Measurements from ENCODE around the gene RAB6B. TPM values are rescaled to one million over a fixed set of nuclear protein-coding genes. Genes with fewer than 3 reads are reported as not detected.

Gene RAB6B
- total and polyA plus RNA-seq, 2 experiments from 2014 or later: 1.2 to 3.9 TPM

DNA sequence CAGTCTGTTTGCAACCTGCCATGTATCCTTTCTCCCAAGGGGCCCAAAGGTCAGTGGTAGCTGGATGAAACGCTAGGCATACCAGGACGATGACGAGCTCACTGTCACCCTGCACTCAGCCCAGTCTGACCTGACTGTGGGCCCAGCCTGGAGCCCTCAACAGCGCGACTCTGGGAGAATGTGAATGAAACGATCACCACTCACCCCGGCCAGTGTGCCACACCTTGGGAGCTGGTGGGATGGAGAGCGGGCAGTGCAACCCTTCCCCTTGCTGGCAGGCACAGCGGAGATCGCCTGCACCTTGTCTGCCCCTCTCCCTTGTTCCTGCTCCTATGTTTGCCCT, 62.9 kb downstream of the RAB6B start:
- Mint-ChIP-seq H3K36me3 (ENCODE audit: low read depth) (no peaks in the 10 kb centered on the region; the same call in 2 of the 3 replicates), H3K27ac (no peak overlapping the region), H3K9me3 (no peaks in the 10 kb centered on the region), H3K27me3 (ENCODE audit: insufficient read depth, low read depth, poor library complexity) (peaks cover 3% of the 10 kb centered on the region), H3K4me3 (no peak overlapping the region), H3K4me1 (peaks cover 3% of the 10 kb centered on the region; the same call in 1 of the 3 replicates)
- Histone ChIP-seq H4K20me1 (replicated peaks; ENCODE audit: insufficient read depth) (no peaks in the 10 kb centered on the region), H3K9me2 (ENCODE audit: insufficient read depth) (no peaks in the 10 kb centered on the region), H3K4me3 (no peak overlapping the region), H3K4me1 (ENCODE audit: insufficient read depth) (no peaks in the 10 kb centered on the region), H3K4me2 (no peak overlapping the region), H3K27me3 (ENCODE audit: insufficient read depth) (no peaks in the 10 kb centered on the region), H2AFZ (no peak overlapping the region), H3K36me3 (ENCODE audit: insufficient read depth) (no peaks in the 10 kb centered on the region), H3K27ac (ENCODE audit: low read depth) (no peak overlapping the region), H3K79me2 (replicated peaks; ENCODE audit: insufficient read depth) (no peaks in the 10 kb centered on the region), H3F3A (replicated peaks; ENCODE audit: low read depth) (no peaks in the 10 kb centered on the region)
- no peak for DNase-seq (ENCODE audit: low spot score)
- TF ChIP-seq ZNF114 (CRISPR knock-in tag; IDR thresholded peaks at IDR 0.05) (no peak), JUNB (IDR thresholded peaks at IDR 0.05; ENCODE audit: unreplicated experiment) (no peak), POLR2AphosphoS5 (IDR thresholded peaks at IDR 0.05; ENCODE audit: low read depth) (no peak), EZH2 (IDR thresholded peaks at IDR 0.05; ENCODE audit: low read depth, unreplicated experiment) (no peak), ZNF331 (CRISPR knock-in tag; IDR thresholded peaks at IDR 0.05; ENCODE audit: low read depth) (no peak), STAT1 (IDR thresholded peaks at IDR 0.05; ENCODE audit: unreplicated experiment) (no peak)
- ATAC-seq: no peak

DNA sequence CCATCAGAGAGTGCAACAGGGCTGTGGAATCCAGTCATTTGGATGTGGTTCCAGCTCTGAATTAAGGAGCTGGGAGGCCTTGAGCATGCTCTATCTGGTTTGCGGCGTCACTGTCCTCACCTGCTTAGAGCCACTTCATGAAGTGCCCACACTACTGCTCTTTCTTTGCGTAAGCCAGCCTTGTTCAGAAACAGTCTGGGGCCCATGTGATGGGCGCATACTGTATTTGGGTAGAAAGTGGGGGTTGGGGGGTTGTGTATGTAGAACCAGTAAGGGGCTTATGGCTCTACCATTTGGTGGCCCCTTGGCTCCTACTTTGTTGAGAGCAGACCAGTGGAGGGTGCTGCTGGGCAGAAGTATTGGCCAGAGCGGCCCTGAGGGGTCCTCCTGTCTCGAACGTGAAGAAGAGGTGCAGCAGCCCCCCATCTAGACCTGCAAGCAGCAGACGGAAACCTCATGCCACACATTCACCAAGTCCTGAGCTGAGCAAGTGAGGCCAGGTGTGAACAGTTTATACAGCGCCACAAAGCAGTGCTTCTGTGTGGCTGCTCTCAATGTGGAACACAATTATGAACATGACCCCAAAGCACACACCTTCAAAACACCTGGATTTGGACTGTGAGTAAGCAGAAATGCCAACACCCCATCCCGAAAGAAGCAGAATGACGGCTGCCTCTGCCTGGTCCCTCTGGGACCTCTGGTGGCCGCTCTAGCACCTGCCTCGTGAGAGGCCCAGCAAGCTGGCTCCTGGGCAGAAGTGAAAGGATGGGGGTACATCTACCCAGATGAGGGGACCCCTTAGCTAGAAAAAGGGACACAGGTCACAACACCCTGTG, 63.5 kb downstream of the RAB6B start:
- no peaks in the 10 kb centered on the region for H3K27me3 ChIP-seq (ENCODE audit: insufficient read depth)
- Mint-ChIP-seq H3K9me3 (no peaks in the 10 kb centered on the region), H3K27ac (peak overlapping the region; percentile 44; the same call in 1 of the 2 replicates), H3K4me1 (peaks cover 3% of the 10 kb centered on the region; the same call in 1 of the 3 replicates), H3K4me3 (no peak overlapping the region), H3K36me3 (ENCODE audit: low read depth) (no peaks in the 10 kb centered on the region; the same call in 2 of the 3 replicates), H3K27me3 (ENCODE audit: insufficient read depth, low read depth, poor library complexity) (peaks cover 3% of the 10 kb centered on the region)
- no peak for TF ChIP-seq CREB1 (CRISPR knock-in tag; IDR thresholded peaks at IDR 0.05; ENCODE audit: low read depth)
- TF ChIP-seq, protein P1, sequence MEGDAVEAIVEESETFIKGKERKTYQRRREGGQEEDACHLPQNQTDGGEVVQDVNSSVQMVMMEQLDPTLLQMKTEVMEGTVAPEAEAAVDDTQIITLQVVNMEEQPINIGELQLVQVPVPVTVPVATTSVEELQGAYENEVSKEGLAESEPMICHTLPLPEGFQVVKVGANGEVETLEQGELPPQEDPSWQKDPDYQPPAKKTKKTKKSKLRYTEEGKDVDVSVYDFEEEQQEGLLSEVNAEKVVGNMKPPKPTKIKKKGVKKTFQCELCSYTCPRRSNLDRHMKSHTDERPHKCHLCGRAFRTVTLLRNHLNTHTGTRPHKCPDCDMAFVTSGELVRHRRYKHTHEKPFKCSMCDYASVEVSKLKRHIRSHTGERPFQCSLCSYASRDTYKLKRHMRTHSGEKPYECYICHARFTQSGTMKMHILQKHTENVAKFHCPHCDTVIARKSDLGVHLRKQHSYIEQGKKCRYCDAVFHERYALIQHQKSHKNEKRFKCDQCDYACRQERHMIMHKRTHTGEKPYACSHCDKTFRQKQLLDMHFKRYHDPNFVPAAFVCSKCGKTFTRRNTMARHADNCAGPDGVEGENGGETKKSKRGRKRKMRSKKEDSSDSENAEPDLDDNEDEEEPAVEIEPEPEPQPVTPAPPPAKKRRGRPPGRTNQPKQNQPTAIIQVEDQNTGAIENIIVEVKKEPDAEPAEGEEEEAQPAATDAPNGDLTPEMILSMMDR (conservative IDR thresholded peaks at IDR 0.05; ENCODE audit: low read depth in 2 of 2): peak; percentile 34 to 59; a peak in 3 of 4 replicates
- H2AFZ ChIP-seq: no peak overlapping the region
- no peaks in the 10 kb centered on the region for H4K20me1 ChIP-seq (replicated peaks; ENCODE audit: insufficient read depth)
- no peak overlapping the region for H3K4me3 ChIP-seq
- no peak overlapping the region for H3K4me2 ChIP-seq
- DNase-seq (ENCODE audit: low spot score) (peak; percentile 25), ATAC-seq (peak; percentile 53)
- H3K9me2 ChIP-seq (ENCODE audit: insufficient read depth): no peaks in the 10 kb centered on the region
- H3K4me1 ChIP-seq (ENCODE audit: insufficient read depth): no peaks in the 10 kb centered on the region
- H3K27ac ChIP-seq (ENCODE audit: low read depth): no peak overlapping the region
- H3F3A ChIP-seq (replicated peaks; ENCODE audit: low read depth): no peaks in the 10 kb centered on the region
- no peaks in the 10 kb centered on the region for H3K79me2 ChIP-seq (replicated peaks; ENCODE audit: insufficient read depth)
- no peaks in the 10 kb centered on the region for H3K36me3 ChIP-seq (ENCODE audit: insufficient read depth)

DNA sequence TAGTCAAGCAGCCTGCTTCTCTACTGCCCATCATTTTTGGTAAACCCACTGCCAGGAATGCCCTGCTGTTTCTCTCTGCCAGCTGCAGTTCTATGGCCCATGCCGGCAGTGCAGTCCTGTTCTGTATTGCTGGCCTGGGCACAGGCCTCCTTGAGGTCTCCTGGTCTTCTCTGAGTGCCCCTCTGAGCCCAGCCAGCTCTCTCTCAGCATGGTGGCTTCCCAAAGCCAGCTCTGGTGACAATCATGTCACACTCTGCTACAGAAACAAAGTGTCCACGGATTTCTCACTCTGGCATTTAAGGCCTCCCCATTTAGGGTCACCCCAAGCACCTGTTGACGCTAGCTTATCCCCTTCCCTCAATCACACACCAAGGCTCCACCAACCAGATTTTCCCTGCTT, 65.6 kb downstream of the RAB6B start:
- H3K36me3 ChIP-seq (ENCODE audit: insufficient read depth): no peaks in the 10 kb centered on the region
- Mint-ChIP-seq H3K4me1 (peaks cover 3% of the 10 kb centered on the region; the same call in 1 of the 3 replicates), H3K27ac (no peak overlapping the region), H3K27me3 (ENCODE audit: insufficient read depth, low read depth, poor library complexity) (peaks cover 3% of the 10 kb centered on the region), H3K36me3 (ENCODE audit: low read depth) (peaks cover 11% of the 10 kb centered on the region), H3K4me3 (no peak overlapping the region), H3K9me3 (no peaks in the 10 kb centered on the region)
- H2AFZ ChIP-seq: no peak overlapping the region
- H3K27me3 ChIP-seq (ENCODE audit: insufficient read depth): no peaks in the 10 kb centered on the region
- no peak overlapping the region for H3K4me2 ChIP-seq
- no peaks in the 10 kb centered on the region for H3K4me1 ChIP-seq (ENCODE audit: insufficient read depth)
- H3K4me3 ChIP-seq: no peak overlapping the region
- no peaks in the 10 kb centered on the region for H3K79me2 ChIP-seq (replicated peaks; ENCODE audit: insufficient read depth)
- DNase-seq (ENCODE audit: low spot score) (no peak), ATAC-seq (no peak)
- H3K27ac ChIP-seq (ENCODE audit: low read depth): no peak overlapping the region
- no peaks in the 10 kb centered on the region for H4K20me1 ChIP-seq (replicated peaks; ENCODE audit: insufficient read depth)
- no peaks in the 10 kb centered on the region for H3K9me2 ChIP-seq (ENCODE audit: insufficient read depth)
- H3F3A ChIP-seq (replicated peaks; ENCODE audit: low read depth): no peaks in the 10 kb centered on the region
- TF ChIP-seq STAT1 (IDR thresholded peaks at IDR 0.05; ENCODE audit: unreplicated experiment): no peak
- TF ChIP-seq ZNF114 (CRISPR knock-in tag; IDR thresholded peaks at IDR 0.05): no peak
- no peak for TF ChIP-seq ZNF331 (CRISPR knock-in tag; IDR thresholded peaks at IDR 0.05; ENCODE audit: low read depth)
- no peak for TF ChIP-seq CREB1 (CRISPR knock-in tag; IDR thresholded peaks at IDR 0.05; ENCODE audit: low read depth)
- TF ChIP-seq POLR2AphosphoS5 (IDR thresholded peaks at IDR 0.05; ENCODE audit: low read depth): no peak
- TF ChIP-seq, protein P1 (conservative IDR thresholded peaks at IDR 0.05; ENCODE audit: low read depth in 2 of 2): no peak
- no peak for TF ChIP-seq JUNB (IDR thresholded peaks at IDR 0.05; ENCODE audit: unreplicated experiment)
- no peak for TF ChIP-seq EZH2 (IDR thresholded peaks at IDR 0.05; ENCODE audit: low read depth, unreplicated experiment)
- no peak for TF ChIP-seq NANOG (IDR thresholded peaks at IDR 0.05; ENCODE audit: borderline replicate concordance)
- TF ChIP-seq, protein P2, sequence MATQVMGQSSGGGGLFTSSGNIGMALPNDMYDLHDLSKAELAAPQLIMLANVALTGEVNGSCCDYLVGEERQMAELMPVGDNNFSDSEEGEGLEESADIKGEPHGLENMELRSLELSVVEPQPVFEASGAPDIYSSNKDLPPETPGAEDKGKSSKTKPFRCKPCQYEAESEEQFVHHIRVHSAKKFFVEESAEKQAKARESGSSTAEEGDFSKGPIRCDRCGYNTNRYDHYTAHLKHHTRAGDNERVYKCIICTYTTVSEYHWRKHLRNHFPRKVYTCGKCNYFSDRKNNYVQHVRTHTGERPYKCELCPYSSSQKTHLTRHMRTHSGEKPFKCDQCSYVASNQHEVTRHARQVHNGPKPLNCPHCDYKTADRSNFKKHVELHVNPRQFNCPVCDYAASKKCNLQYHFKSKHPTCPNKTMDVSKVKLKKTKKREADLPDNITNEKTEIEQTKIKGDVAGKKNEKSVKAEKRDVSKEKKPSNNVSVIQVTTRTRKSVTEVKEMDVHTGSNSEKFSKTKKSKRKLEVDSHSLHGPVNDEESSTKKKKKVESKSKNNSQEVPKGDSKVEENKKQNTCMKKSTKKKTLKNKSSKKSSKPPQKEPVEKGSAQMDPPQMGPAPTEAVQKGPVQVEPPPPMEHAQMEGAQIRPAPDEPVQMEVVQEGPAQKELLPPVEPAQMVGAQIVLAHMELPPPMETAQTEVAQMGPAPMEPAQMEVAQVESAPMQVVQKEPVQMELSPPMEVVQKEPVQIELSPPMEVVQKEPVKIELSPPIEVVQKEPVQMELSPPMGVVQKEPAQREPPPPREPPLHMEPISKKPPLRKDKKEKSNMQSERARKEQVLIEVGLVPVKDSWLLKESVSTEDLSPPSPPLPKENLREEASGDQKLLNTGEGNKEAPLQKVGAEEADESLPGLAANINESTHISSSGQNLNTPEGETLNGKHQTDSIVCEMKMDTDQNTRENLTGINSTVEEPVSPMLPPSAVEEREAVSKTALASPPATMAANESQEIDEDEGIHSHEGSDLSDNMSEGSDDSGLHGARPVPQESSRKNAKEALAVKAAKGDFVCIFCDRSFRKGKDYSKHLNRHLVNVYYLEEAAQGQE (IDR thresholded peaks at IDR 0.05; ENCODE audit: unreplicated experiment): no peak
